Upper lobe of right lung (tissue), 1 donor: Measurements from ENCODE around the gene IRF2BP1. TPM values are rescaled to one million over a fixed set of nuclear protein-coding genes. Genes with fewer than 3 reads are reported as not detected.

Source experiments
- ATAC-seq: fragments of 200-7000 bp; cut with Tn5 transposase; one replicate; pipeline ENCODE4 v1.9.1; 2020; ENCODE audit warnings: mild to moderate bottlenecking, moderate library complexity
- DNase-seq: peaks from one replicate; pipeline ENCODE4 v3.0.0-alpha.2; 2020
- H3K27ac ChIP-seq: fragments of 200-600 bp; one replicate; pipeline ENCODE4 v1.8.0; 2022
- H3K27me3 ChIP-seq: fragments of 200-600 bp; one replicate; pipeline ENCODE4 v1.8.0; 2022; ENCODE audit warnings: mild to moderate bottlenecking
- H3K36me3 ChIP-seq: fragments of 200-600 bp; one replicate; pipeline ENCODE4 v1.8.0; 2022
- H3K4me1 ChIP-seq: fragments of 200-600 bp; one replicate; pipeline ENCODE4 v1.8.0; 2022
- H3K4me3 ChIP-seq: fragments of 200-600 bp; one replicate; pipeline ENCODE4 v1.8.0; 2022; ENCODE audit warnings: mild to moderate bottlenecking
- H3K9me3 ChIP-seq: fragments of 200-600 bp; one replicate; pipeline ENCODE4 v1.8.0; 2022
- CTCF ChIP-seq: fragments of 200-600 bp; IDR thresholded peaks from one replicate; pipeline ENCODE4 v1.8.0; 2022; ENCODE audit warnings: antibody characterized with exemption
- intact Hi-C: fragments of 100-400 bp; cut with DNase I; formaldehyde crosslinking; loops from one replicate; pipeline ENCODE4 v1.11.0; 2022
- total RNA-seq: library from RNA; stranded (reverse); fragmentation: NEBNext Ultra II Directional; extraction: Animal tissue kit (Norgen Biotek cat#: 25700); gene quantifications from one replicate; pipeline ENCODE4 v1.2.1, GENCODE V29; 2021
- donor health status: DM: no; HTN: yes; CAD: no; lungs with severe emphysema.

Gene IRF2BP1
- total RNA-seq, 1 donor from 2014 or later = 25.0 TPM

DNA sequence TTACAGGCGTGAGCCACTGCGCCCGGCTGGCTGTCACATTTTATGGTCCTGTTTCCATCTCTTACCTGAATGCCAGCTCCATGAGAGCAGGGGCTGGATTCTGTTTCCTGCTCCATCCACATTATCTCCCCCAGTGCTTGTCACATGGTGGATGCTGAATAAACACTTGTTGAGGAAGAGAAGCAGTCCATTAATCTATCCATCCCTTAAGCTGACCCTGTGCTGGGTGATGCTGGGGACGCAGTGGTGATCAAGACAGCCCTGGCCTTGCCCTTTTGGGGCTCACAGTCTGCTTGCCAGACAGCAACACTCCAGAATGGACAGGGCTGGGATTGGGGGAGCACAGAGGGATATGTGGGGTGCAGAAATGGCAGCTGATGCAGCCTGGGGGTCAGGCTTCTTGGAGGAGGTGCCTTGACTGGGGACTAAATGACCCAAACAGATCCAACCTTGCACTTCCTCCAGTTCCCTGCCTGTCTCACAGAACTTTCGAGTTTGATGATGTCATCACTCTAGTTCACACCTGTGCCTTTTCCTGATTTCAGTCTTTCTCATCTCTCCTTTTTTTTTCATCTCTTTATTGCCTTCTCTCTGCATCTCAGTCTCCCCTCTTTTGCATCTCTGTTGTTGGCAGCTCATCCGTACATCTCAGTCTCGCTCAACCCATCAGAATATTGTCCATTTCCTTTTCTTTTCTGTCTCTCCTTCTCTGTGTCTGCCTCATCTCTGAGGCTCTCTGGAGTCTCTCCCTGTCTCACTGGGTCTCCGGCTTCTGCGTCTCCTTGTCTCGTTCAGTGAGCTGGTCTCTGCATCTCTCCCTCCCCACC lies 4.6 kb downstream of the IRF2BP1 start:
- no peak for DNase-seq
- H3K4me1 ChIP-seq = peaks cover 37% of the 10 kb centered on the region
- TF ChIP-seq CTCF = no peak

DNA sequence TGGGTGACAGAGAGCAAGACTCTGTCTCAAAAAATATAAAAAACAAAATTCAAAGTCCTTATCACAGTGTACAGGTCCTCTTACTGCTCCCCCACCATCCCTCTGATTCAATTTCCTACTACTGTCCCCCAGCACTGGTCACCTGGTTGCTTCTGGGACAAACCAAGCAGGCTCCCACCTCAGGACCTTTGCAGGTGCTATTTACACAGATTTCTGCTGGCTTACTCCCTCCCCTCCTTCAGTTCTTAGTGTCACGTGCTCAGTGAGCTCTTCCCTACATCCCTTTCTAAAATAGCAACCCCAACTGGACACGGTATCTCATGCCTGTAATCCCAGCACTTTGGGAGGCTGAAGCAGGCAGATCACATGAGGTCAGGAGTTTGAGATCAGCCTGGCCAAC lies 6.0 kb downstream of the IRF2BP1 start:
- DNase-seq (no peak), ATAC-seq (no peak)
- Histone ChIP-seq H3K27ac (no peak overlapping the region), H3K36me3 (no peaks in the 10 kb centered on the region), H3K27me3 (no peaks in the 10 kb centered on the region), H3K4me1 (peaks cover 32% of the 10 kb centered on the region), H3K9me3 (no peaks in the 10 kb centered on the region), H3K4me3 (no peak overlapping the region)
- intact Hi-C loops = no loop called here
- TF ChIP-seq CTCF = no peak

More for the DNA sequence above, 4.6 kb downstream of the IRF2BP1 start:
- no peaks in the 10 kb centered on the region for H3K36me3 ChIP-seq
- no peak overlapping the region for H3K4me3 ChIP-seq
- no peaks in the 10 kb centered on the region for H3K27me3 ChIP-seq
- H3K27ac ChIP-seq = no peak overlapping the region
- no peak for ATAC-seq
- intact Hi-C loops = no loop called here
- H3K9me3 ChIP-seq = no peaks in the 10 kb centered on the region

DNA sequence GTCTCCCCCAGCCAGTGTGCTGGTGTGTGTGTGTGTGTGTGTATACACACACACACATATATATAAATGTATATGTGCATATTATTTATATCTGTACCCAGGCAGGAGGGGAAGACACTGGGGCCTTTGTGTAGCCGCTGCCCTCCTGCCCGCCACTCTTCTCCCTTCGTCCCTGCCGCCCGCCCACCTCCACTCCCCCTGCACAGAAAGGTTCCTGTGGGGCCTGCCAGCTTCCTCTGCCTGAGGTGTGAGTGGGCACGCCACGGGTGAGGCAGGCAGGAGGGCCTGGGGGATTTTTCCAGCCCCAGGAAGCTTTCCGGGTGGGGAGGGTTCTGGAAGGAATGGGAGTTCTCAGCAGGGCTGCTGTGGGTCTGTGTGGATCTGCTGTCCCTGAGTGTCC lies 6.9 kb downstream of the IRF2BP1 start:
- Histone ChIP-seq H3K27me3 (no peaks in the 10 kb centered on the region), H3K4me3 (no peak overlapping the region), H3K4me1 (peaks cover 25% of the 10 kb centered on the region), H3K27ac (no peak overlapping the region), H3K9me3 (no peaks in the 10 kb centered on the region), H3K36me3 (no peaks in the 10 kb centered on the region)
- DNase-seq (no peak), ATAC-seq (no peak)
- intact Hi-C loops = no loop called here
- TF ChIP-seq CTCF = no peak

GRCh38 chr19:45878043-45878794 lies 7.7 kb downstream of the IRF2BP1 start:
- no peak overlapping the region for H3K4me3 ChIP-seq
- no peak for TF ChIP-seq CTCF
- intact Hi-C loops = no loop called here
- peak; percentile 79 for DNase-seq
- peak; percentile 66 for ATAC-seq
- H3K27me3 ChIP-seq = no peaks in the 10 kb centered on the region
- H3K9me3 ChIP-seq = no peaks in the 10 kb centered on the region
- peaks cover 16% of the 10 kb centered on the region for H3K4me1 ChIP-seq
- H3K36me3 ChIP-seq = no peaks in the 10 kb centered on the region
- no peak overlapping the region for H3K27ac ChIP-seq

- Histone ChIP-seq H3K4me3 (peak overlapping the region; percentile 26), H3K36me3 (no peaks in the 10 kb centered on the region), H3K4me1 (peaks cover 8% of the 10 kb centered on the region), H3K27me3 (no peaks in the 10 kb centered on the region), H3K27ac (peak overlapping the region; percentile 81), H3K9me3 (no peaks in the 10 kb centered on the region)
- intact Hi-C loops = no loop called here
- DNase-seq (peak; percentile 85), ATAC-seq (peak; percentile 71)
- no peak for TF ChIP-seq CTCF
Observed at GRCh38 chr19:45876411-45877197, 9.3 kb downstream of the IRF2BP1 start.
